Measurements from ENCODE around the gene PLD3. TPM values are rescaled to one million over a fixed set of nuclear protein-coding genes. Genes with fewer than 3 reads are reported as not detected.
A peak's percentile ranks its signal among the peaks of the same experiment; 100 is the strongest.

The PLD3 gene
- total and polyA plus RNA-seq, 8 donors = 87.5 to 208 (median 108) TPM

GRCh38 chr19:40360020-40360707, 11.7 kb downstream of the PLD3 start:
- no peak for FAIRE-seq

GRCh38 chr19:40360708-40361241, 12.3 kb downstream of the PLD3 start:
- Histone ChIP-seq H3K4me1 (no peaks in the 10 kb centered on the region), H3K4me3 (no peak overlapping the region), H3K9me3 (no peaks in the 10 kb centered on the region), H3K27ac (no peak overlapping the region), H3K36me3 (no peaks in the 10 kb centered on the region), H3K27me3 (no peaks in the 10 kb centered on the region)
- ATAC-seq (peak in 2 of 4 donors; percentile 26 to 38), DNase-seq (no peak), FAIRE-seq (no peak)
- intact Hi-C loops (cut with DNase I) = no loop called here
- no peak for TF ChIP-seq CTCF (IDR thresholded peaks at IDR 0.05)
- 90 to 92% methylated on average over 12 of the region's 12 CpGs for WGBS, 2 donors

More at GRCh38 chr19:40360020-40360707, 11.7 kb downstream of the PLD3 start:
- Histone ChIP-seq H3K9me3 (no peaks in the 10 kb centered on the region), H3K4me1 (no peaks in the 10 kb centered on the region), H3K27me3 (no peaks in the 10 kb centered on the region), H3K27ac (no peak overlapping the region), H3K4me3 (no peak overlapping the region), H3K36me3 (no peaks in the 10 kb centered on the region)
- 89% methylated on average over 13 of the region's 13 CpGs for WGBS, 2 donors
- no peak for TF ChIP-seq CTCF (IDR thresholded peaks at IDR 0.05)
- ATAC-seq (no peak), DNase-seq (no peak)
- intact Hi-C loops (cut with DNase I) = no loop called here

GRCh38 chr19:40362160-40362559, 13.7 kb downstream of the PLD3 start:
- intact Hi-C loops (cut with DNase I) = no loop called here
- ATAC-seq = no peak
- H3K4me1 ChIP-seq = no peaks in the 10 kb centered on the region
- no peak for DNase-seq
- H3K4me3 ChIP-seq = no peak overlapping the region
- no peaks in the 10 kb centered on the region for H3K27me3 ChIP-seq
- 78 to 89% methylated on average over 3 of the region's 3 CpGs for WGBS, 2 donors
- TF ChIP-seq CTCF (IDR thresholded peaks at IDR 0.05) = no peak
- H3K27ac ChIP-seq = no peak overlapping the region
- no peak for FAIRE-seq
- no peaks in the 10 kb centered on the region for H3K36me3 ChIP-seq
- no peaks in the 10 kb centered on the region for H3K9me3 ChIP-seq

- no peaks in the 10 kb centered on the region for H3K4me1 ChIP-seq
These were observed 14.6 kb downstream of the PLD3 start for GRCh38 chr19:40363069-40363468.

More at GRCh38 chr19:40363069-40363468, 14.6 kb downstream of the PLD3 start:
- Histone ChIP-seq H3K9me3 (no peaks in the 10 kb centered on the region), H3K27me3 (no peaks in the 10 kb centered on the region), H3K4me3 (no peak overlapping the region), H3K36me3 (peaks cover 0 to 4% (median 0%) of the 10 kb centered on the region in 3 donors), H3K27ac (no peak overlapping the region)
- FAIRE-seq (no peak), ATAC-seq (no peak), DNase-seq (no peak)
- TF ChIP-seq CTCF (IDR thresholded peaks at IDR 0.05) = no peak
- 91 to 93% methylated on average over 5 of the region's 5 CpGs for WGBS, 2 donors
- intact Hi-C loops (cut with DNase I) = no loop called here
